Ectodermal cell (in vitro differentiated cells): Measurements from ENCODE around the gene PDE11A.

Experiments
- H3K27ac ChIP-seq: 2 replicates; pipeline ENCODE4 v1.7.0; 2013; ENCODE audit warnings: mild to moderate bottlenecking, low read depth, low read length; ENCODE audit not compliant: insufficient read depth, poor library complexity, severe bottlenecking
- H3K27me3 ChIP-seq: 2 replicates; pipeline ENCODE4 v1.7.0; 2013; ENCODE audit warnings: mild to moderate bottlenecking, low read length; ENCODE audit not compliant: insufficient read depth, control insufficient read depth, poor library complexity, severe bottlenecking
- H3K36me3 ChIP-seq: one replicate; pipeline ENCODE4 v1.7.0; 2013; ENCODE audit warnings: low read length; ENCODE audit not compliant: control insufficient read depth, insufficient read depth
- H3K4me1 ChIP-seq: one replicate; pipeline ENCODE4 v1.7.0; 2013; ENCODE audit warnings: low read length; ENCODE audit not compliant: control insufficient read depth, insufficient read depth
- H3K4me3 ChIP-seq: 2 replicates; pipeline ENCODE4 v1.7.0; 2013; ENCODE audit warnings: low read depth, low read length, control low read depth; ENCODE audit not compliant: insufficient read depth
- H3K9me3 ChIP-seq: 2 replicates; pipeline ENCODE4 v1.7.0; 2013; ENCODE audit warnings: mild to moderate bottlenecking, low read length, moderate library complexity; ENCODE audit not compliant: control insufficient read depth
- WGBS, 2 experiments: methylation state at CpG; one replicate each; pipeline ENCODE4 v1.1.7; 2013; ENCODE audit warnings: missing lambda C conversion rate in 2 of 2; 5-methylcytosine and 5-hydroxymethylcytosine counted together

PDE11A gene

GRCh38 chr2:177889818-177890460 lies 182.6 kb downstream of the PDE11A start:
- Histone ChIP-seq H3K27me3 (no peaks in the 10 kb centered on the region), H3K4me3 (no peak overlapping the region), H3K9me3 (no peaks in the 10 kb centered on the region), H3K27ac (no peak overlapping the region), H3K36me3 (no peaks in the 10 kb centered on the region), H3K4me1 (peaks cover 6% of the 10 kb centered on the region)
- 84 to 89% methylated on average over 1 of the region's 1 CpG for WGBS, 2 experiments

DNA sequence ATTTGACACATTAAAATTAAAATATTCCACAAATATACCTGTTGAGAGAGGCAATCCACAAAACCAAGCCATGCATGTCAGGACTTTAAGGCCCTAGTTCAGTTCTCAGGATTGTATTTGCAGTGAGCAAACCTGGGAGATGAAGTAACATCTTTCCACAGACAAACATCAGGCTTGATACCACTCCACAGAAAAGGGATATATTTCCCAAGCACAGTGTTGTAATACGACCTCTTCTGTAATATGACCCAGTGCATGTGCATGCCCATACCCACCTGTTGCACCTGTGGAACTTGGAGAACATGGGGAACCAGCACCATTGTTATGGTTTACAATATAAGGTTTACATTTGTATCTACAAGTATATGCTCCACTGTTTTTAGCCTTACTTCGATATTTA lies 184.0 kb downstream of the PDE11A start:
- Histone ChIP-seq H3K4me1 (peaks cover 6% of the 10 kb centered on the region), H3K27ac (no peak overlapping the region), H3K27me3 (no peaks in the 10 kb centered on the region), H3K36me3 (no peaks in the 10 kb centered on the region), H3K9me3 (no peaks in the 10 kb centered on the region), H3K4me3 (no peak overlapping the region)
- WGBS, 2 experiments = 92 to 100% methylated on average over 2 of the region's 2 CpGs

DNA sequence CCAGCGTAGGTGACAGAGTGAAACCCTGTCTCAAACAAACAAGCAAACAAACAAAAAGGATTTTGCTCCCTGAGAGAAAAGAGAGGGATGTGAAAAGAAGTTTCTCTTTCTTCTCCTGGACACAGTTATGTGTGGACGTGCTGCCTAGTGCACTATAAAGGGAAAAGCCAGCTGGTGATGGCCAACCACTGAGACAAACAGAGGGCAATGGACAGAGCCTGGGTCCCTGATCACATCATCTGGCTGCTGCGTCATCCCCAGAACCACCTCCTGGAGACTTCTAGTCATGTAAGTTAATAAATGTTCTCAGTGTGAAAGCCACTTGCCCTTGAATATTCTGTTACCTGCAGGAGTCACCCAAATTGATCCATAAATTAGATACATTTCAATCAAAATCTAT lies 184.9 kb downstream of the PDE11A start:
- WGBS, 2 experiments = 79 to 80% methylated on average over 3 of the region's 3 CpGs
- no peak overlapping the region for H3K27ac ChIP-seq
- no peaks in the 10 kb centered on the region for H3K9me3 ChIP-seq
- peaks cover 6% of the 10 kb centered on the region for H3K4me1 ChIP-seq
- H3K27me3 ChIP-seq = no peaks in the 10 kb centered on the region
- H3K4me3 ChIP-seq = no peak overlapping the region
- H3K36me3 ChIP-seq = no peaks in the 10 kb centered on the region

DNA sequence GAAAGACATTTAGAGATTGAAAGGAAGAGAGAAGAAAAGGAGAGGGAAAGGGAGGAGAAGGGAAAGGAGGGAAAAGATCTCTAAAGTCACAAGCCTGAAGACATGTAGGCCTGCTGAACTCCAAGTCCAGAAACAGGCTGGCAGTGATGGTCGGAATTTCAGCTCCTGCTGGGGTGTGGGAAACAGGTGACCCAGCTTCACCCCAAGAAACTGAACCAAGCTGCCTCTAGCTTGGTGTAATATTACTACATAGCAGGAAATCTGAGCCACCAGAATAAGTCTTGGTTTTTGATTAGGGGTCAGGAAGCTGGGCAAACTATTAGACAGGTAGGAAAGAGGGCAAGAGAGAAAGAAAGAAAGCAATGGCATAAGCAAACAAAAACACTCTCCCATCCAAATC lies 185.8 kb downstream of the PDE11A start:
- H3K36me3 ChIP-seq = no peaks in the 10 kb centered on the region
- WGBS, 2 experiments = 93 to 100% methylated on average over 1 of the region's 1 CpG

GRCh38 chr2:177885828-177886466 lies 186.6 kb downstream of the PDE11A start:
- Histone ChIP-seq H3K4me3 (no peak overlapping the region), H3K36me3 (no peaks in the 10 kb centered on the region), H3K4me1 (peaks cover 6% of the 10 kb centered on the region), H3K9me3 (no peaks in the 10 kb centered on the region), H3K27ac (no peak overlapping the region), H3K27me3 (no peaks in the 10 kb centered on the region)
- WGBS, 2 experiments = 93% methylated on average over 2 of the region's 2 CpGs

More for the DNA sequence above, 185.8 kb downstream of the PDE11A start:
- Histone ChIP-seq H3K4me1 (peaks cover 6% of the 10 kb centered on the region), H3K27me3 (no peaks in the 10 kb centered on the region), H3K4me3 (no peak overlapping the region), H3K27ac (no peak overlapping the region), H3K9me3 (no peaks in the 10 kb centered on the region)

DNA sequence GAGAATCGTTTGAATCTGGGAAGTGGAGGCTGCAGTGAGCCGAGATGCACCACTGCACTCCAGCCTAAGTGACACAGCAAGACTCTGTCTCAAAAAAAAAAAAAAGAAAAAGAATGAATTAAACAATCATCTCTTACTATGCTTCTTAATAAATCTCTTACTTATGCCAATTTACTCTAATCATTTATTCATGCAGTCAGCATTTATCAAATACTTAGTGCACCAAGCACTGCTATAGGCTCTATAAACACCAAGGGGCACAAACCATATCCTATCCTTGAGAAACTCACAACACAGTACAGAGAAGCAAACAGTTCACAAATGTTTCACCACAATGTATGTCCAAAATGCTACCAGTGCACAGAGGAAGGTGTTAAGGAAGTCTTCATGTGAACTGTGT lies 189.4 kb downstream of the PDE11A start:
- no peaks in the 10 kb centered on the region for H3K36me3 ChIP-seq
- WGBS, 2 experiments = 89 to 100% methylated on average over 2 of the region's 2 CpGs
- H3K4me3 ChIP-seq = no peak overlapping the region
- no peaks in the 10 kb centered on the region for H3K4me1 ChIP-seq
- no peaks in the 10 kb centered on the region for H3K27me3 ChIP-seq
- no peak overlapping the region for H3K27ac ChIP-seq
- no peaks in the 10 kb centered on the region for H3K9me3 ChIP-seq

DNA sequence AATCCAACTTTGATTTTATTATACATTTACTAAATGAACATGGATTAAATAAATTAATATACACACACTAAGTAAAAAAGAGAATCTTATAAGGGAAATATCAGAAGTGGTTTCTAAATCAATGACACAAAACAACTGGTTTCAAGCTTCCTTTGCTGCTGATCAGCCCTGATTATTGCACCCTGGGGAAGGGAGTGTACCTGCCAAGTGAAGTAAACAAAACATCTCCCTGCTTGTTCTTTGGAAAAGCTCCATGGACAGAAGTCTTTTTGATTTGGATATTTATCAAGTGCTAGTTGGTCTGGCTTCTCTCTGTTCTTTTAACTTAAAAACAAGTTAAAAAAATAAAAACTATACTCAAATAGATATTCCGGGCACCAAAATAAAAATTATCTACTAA lies 190.1 kb downstream of the PDE11A start:
- Histone ChIP-seq H3K9me3 (no peaks in the 10 kb centered on the region), H3K4me3 (no peak overlapping the region), H3K27ac (no peak overlapping the region), H3K4me1 (no peaks in the 10 kb centered on the region), H3K27me3 (no peaks in the 10 kb centered on the region), H3K36me3 (no peaks in the 10 kb centered on the region)
- no CpG with 5 or more reads among the region's 1 CpG for WGBS, 2 experiments

GRCh38 chr2:177881921-177882320 lies 190.7 kb downstream of the PDE11A start:
- H3K4me3 ChIP-seq = no peak overlapping the region
- H3K9me3 ChIP-seq = no peaks in the 10 kb centered on the region
- H3K36me3 ChIP-seq = no peaks in the 10 kb centered on the region
- H3K27me3 ChIP-seq = no peaks in the 10 kb centered on the region
- no peak overlapping the region for H3K27ac ChIP-seq
- H3K4me1 ChIP-seq = no peaks in the 10 kb centered on the region
- 85 to 92% methylated on average over 2 of the region's 2 CpGs for WGBS, 2 experiments

DNA sequence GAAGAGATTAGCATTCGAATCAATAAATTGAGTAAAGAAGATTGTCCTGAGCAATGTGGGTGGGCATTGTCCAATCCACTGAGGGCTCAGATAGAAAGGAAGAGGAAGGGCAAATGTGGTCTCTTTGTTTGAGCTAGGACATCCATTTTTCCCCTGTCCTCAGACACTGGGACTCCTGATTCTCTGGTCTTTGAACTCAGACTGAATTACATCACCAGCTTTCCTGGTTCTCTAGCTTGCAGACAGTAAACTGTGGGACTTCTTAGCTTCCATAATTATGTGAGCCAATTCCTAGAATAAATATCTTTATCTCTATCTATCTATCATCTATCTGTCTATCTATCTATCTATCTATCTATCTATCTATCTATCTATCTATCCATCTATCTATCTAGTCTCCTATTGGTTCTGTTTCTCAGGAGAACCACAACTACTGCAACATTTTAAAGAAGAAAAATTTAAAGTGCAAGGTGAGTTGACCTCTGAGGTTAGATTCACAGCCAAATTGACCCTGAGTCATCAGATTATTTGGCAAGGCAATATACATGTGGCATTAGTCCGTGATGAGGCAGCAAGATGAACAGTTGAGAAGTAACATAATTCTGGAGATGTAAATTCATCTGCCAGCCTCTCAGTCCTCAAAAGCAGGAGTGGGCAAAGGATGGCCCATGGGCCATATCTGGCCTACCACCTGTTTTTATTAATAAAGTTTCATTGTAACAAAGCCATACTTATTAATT lies 191.4 kb downstream of the PDE11A start:
- no peaks in the 10 kb centered on the region for H3K4me1 ChIP-seq
- no peaks in the 10 kb centered on the region for H3K9me3 ChIP-seq
- 90 to 95% methylated on average over 2 of the region's 2 CpGs for WGBS, 2 experiments
- no peak overlapping the region for H3K4me3 ChIP-seq
- no peaks in the 10 kb centered on the region for H3K36me3 ChIP-seq
- H3K27ac ChIP-seq = no peak overlapping the region
- no peaks in the 10 kb centered on the region for H3K27me3 ChIP-seq

DNA sequence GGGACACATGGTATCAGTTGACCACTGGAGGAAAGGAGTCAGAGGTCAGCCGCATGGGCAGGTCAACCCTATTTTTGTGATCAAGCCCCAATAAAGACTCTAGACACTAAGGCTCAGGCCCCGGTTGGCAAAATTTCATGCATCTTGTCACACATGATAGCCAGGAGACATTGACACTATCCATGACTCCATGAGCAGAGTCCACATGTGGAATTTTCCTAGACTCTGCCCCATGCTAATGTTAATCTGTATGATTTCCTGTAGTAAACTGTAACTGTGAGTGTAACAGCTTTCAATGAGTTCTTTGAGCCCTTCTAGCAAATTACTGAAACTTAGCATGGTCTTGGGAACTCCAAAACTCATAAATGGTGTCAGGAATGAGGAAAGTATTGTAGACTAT lies 192.3 kb downstream of the PDE11A start:
- 96 to 98% methylated on average over 2 of the region's 2 CpGs for WGBS, 2 experiments

More for the DNA sequence above, 192.3 kb downstream of the PDE11A start:
- no peak overlapping the region for H3K27ac ChIP-seq
- no peaks in the 10 kb centered on the region for H3K27me3 ChIP-seq
- H3K36me3 ChIP-seq = no peaks in the 10 kb centered on the region
- no peak overlapping the region for H3K4me3 ChIP-seq
- H3K9me3 ChIP-seq = no peaks in the 10 kb centered on the region
- no peaks in the 10 kb centered on the region for H3K4me1 ChIP-seq
